HG03135 (cell line): Measurements from ENCODE around the gene TBC1D5.

Experiments used
- ATAC-seq: cut with Tn5 transposase; IDR thresholded peaks from one replicate; pipeline ENCODE4 v1.9.1; 2021; ENCODE audit warnings: mild to moderate bottlenecking, moderate library complexity; ENCODE audit not compliant: unreplicated experiment

TBC1D5 gene

GRCh38 chr3:17605032-17605431 is 137.4 kb downstream of the TBC1D5 start:
- no peak for ATAC-seq

- no peak for ATAC-seq
These were observed 140.3 kb downstream of the TBC1D5 start for GRCh38 chr3:17602126-17602525.

DNA sequence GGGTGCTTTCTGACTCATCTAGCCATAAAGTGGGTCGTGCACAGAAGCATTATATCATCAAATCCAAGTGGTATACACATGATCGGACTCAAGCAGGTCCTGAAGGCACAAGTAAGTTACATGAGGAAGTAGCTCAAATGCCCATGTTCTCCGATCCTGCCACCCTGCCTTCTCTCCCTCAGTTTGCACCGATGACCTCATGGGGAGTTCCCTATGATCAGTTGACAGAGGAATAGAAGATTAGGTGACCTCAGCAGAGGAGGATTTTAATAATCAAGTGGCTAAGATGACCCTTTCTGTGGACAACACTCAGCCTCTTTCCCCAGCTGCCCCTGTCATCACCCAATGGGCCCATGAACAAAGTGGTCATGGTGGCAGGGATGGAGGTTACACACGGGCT is 149.5 kb downstream of the TBC1D5 start:
- ATAC-seq, result no peak

DNA sequence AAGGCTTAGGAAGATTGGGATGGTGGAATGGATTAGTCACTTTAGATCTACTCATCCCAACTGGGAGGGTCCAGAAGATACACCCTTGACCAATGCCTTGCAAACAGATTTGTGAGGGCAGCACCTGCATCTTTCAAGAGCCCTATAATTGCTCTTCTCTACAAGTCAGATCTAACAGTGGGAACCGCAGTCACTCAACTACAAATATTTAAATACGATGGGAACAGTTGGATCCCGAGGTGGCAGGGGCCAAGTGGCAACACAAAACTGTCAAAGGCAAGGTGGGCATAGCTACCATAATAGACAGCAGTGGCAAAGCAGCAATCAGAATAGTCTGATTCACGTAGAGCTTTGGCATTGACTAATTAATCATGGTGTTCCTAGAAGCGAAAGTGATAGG is 152.0 kb downstream of the TBC1D5 start:
- ATAC-seq, result no peak

- ATAC-seq, result no peak
These were observed 152.5 kb downstream of the TBC1D5 start for GRCh38 chr3:17589888-17590287.

GRCh38 chr3:17588422-17588821 is 154.0 kb downstream of the TBC1D5 start:
- no peak for ATAC-seq

DNA sequence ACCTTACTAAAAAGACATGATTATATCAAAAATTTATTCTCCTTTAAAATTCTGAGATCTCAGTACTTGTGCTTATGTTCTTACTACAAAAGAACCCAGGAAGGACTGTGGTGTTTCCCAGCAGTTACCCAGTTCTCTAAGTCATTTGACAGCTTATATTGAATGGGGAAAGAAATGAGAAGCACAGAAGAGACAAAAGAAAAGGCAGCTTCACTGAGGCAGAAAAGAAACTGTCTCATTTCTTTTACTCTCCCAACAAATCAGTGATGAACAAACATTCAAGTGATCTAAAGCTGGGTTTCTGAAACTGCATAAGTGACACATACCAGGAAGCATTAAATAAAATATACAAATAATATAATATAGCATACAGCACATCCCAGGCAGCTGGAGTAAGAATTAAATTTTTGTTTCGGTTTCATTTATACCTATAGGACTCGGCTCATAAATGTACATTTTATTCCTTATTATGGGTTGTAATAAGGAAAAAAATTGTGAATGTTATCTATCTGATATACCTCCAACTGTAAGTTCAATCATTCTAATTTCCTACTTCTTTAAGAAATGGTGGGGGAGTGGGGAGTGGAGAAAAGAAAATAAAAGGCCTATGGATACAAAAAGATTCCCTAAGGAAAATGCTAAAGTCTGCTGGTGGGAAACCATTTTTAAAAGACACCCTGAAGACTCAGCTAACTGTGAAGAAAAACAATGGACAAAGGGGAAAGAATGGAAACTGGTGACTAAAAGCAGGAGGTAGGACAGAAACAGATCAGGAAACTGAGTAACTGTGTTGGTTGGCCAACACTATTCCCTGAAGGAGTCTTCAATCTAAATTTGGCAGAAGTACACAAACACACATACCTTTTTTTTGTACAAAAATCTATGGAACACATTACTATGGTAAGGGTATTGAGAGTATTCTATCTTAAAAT is 156.8 kb downstream of the TBC1D5 start:
- ATAC-seq, result no peak

- ATAC-seq, result no peak
These were observed 158.4 kb downstream of the TBC1D5 start for GRCh38 chr3:17584066-17584465.

DNA sequence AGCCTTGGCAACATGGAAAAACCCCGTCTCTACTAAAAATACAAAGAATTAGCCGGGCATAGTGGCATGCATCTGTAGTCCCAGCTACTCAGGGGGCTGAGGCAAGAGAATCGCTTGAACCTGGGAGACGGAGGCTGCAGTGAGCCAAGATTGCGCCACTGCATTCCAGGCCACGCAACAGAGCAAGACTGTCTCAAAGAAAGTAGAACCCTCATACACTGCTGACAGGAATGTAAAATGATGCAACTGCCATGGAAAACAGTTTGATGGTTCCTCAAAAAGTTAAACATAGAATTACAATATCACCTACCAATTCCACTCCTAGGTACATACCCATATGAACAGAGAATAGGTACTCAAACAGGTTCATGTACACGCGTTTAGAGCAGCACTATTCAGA is 158.9 kb downstream of the TBC1D5 start:
- ATAC-seq, result no peak

- no peak for ATAC-seq
These were observed 160.9 kb downstream of the TBC1D5 start for GRCh38 chr3:17581421-17582080.

GRCh38 chr3:17580901-17581300 is 161.5 kb downstream of the TBC1D5 start:
- ATAC-seq, result no peak

DNA sequence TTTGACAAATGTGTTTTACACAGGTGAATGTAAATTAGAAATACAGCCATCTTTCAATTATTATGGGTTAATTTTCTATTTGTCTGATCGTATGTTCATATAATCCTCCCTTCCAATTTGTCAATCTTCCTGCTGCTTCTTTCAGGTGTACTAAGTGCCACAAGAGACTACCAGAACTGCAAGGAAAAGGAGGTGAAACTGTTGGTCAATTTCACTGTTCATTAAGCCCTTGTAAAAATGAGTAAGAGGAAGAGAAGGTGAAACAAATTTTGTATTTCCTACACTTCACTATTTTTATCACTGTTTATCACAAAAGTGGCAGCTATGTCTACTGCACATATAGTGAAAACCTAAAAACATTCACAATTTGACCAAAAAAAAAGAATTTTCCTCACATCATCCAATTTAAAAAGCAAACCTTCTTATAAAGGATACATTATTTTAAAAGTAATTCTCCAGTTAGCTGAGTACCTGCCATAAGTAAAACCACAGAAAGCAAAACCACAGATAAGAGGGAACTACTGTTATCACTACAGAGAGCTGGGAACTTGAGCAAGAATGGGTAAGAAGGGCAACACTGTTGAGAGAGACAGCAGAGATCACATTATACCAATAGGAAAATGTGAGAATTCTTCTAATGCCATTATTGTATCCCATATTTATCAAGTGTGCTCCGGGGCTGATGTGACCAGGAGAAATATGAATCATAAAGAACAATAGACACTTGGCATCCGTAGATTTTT is 163.0 kb downstream of the TBC1D5 start:
- peak; percentile 96 for ATAC-seq

GRCh38 chr3:17577796-17578520 is 164.5 kb downstream of the TBC1D5 start:
- no peak for ATAC-seq

GRCh38 chr3:17573396-17573795 is 169.0 kb downstream of the TBC1D5 start:
- ATAC-seq, result peak; percentile 95

DNA sequence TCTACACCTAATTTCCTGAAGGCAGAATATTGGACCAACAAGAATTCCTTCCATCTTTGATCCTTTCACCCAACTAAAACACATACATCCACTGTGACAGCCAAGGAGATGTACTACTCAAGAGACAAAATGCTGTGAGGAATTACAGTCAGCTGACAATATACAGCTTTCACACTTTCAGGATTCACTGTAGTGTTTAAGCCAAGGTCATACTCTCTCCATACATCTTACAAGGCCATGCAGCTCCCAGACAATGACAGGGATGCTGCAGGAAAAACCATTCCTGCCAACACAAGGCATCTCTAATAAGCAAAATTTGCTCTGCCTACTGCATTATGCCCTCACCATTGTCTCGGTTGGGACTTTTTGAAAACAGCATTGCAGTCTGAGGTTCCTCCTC is 170.7 kb downstream of the TBC1D5 start:
- no peak for ATAC-seq

DNA sequence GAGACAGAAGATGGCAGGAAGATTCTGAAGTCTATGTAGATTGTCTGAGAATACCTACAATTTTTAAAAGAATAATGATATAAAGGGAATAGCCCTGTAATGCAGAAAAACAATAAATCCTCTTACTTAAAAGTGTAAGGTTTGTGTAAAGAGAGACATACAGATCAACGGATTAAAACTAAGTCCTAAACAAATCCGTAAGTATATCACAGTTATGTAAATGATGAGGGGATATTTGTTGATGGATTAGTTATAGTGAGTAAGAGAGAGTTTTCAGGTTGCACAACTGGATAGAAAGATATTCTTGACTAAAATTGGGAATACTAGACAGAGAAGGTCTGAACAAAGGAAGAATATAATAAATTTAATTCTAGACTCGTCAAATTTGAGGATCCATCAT is 179.6 kb downstream of the TBC1D5 start:
- no peak for ATAC-seq

DNA sequence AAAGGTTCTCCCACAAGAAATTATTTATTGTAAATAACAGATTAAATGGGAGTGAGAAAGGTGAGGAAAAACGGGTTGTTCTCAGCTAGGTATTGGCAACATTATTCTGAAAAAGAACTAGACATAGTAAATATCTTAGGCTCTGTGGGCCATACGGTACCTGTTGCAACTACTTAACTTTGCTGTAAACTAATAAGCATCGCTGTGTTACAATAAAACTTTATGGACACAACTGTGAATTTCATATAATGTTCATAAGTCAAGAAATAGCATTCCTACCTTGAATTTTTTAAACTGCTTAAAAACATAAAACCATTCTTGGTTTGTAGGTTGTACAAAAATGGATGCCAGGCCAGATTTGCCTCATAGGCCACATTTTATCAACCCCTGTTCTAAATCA is 183.9 kb downstream of the TBC1D5 start:
- ATAC-seq, result no peak

DNA sequence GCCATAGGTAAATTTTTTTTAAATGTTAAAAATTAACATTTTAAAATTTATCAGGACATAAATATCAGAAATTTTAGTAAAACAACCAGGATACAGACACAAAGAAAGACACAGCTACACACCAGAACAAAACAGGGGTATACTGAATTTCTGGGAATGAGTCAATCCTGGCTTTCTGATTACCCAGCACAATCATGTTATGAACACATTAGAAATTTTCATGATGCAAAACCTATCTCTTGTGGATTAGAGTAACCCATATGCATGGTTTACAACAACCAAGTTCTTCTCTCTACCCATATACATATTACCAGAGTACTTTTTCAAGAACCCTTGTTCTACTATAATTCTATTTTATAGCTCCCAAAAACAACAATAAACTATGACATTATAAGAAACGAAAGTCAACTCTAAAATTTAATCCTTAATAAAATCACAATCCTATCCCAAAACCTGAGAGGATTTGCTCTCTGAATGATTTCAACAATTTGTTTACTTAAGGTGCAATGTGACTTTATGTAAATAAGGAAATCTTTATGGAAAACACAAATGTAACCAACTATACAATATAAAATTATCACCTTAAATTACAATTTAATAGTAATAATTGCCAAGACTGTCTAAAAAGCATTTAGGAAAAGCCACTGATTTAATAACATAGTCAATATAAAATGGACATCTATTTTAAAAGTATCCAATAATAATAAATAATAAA is 184.5 kb downstream of the TBC1D5 start:
- ATAC-seq, result no peak

DNA sequence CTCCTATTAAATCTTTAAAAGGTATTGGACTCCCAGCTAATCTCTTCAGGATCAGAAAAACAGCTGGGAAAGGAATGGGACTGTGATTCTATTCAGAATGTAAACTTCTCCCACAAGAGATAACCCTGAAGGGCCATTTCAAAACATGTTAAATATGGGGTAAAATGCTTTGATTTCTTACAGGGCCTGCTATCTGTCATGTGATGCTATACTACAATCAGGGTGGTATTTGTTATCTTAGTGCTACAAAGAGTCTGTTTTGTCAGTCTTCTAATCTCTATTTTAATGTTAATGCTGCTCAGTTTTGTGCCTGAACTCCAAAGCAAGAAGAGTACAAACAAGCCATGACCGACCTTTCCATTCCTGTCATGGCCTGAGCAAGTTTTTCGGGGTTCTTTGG is 186.9 kb downstream of the TBC1D5 start:
- ATAC-seq, result no peak

- no peak for ATAC-seq
These were observed 188.4 kb downstream of the TBC1D5 start for GRCh38 chr3:17554078-17554477.
